NT2/D1 (cell line): ENCODE results near the gene EIF2AK2.

Experiments
- DNase-seq: peaks from one replicate; pipeline ENCODE4 v3.0.0-alpha.2; 2011; ENCODE audit warnings: low read depth, low spot score
- H3K27me3 ChIP-seq: 2 replicates; pipeline ENCODE4 v1.6.0; 2011; ENCODE audit warnings: mild to moderate bottlenecking; ENCODE audit not compliant: insufficient read length, insufficient read depth
- H3K36me3 ChIP-seq: 2 replicates; pipeline ENCODE4 v1.6.1; 2011; ENCODE audit warnings: mild to moderate bottlenecking, low read length, mixed read lengths; ENCODE audit not compliant: insufficient read depth, insufficient read length
- H3K4me1 ChIP-seq: 2 replicates; pipeline ENCODE4 v1.5.1; 2011; ENCODE audit not compliant: insufficient read depth, insufficient read length
- H3K4me3 ChIP-seq: 2 replicates; pipeline ENCODE4 v1.5.1; 2011; ENCODE audit warnings: low read depth; ENCODE audit not compliant: insufficient read length
- H3K9ac ChIP-seq: 2 replicates; pipeline ENCODE4 v1.6.0; 2011; ENCODE audit warnings: low read depth; ENCODE audit not compliant: insufficient read length
- H3K9me3 ChIP-seq: 2 replicates; pipeline ENCODE4 v1.5.1; 2011; ENCODE audit warnings: mild to moderate bottlenecking, low read length; ENCODE audit not compliant: insufficient read depth
- SUZ12 ChIP-seq: IDR thresholded peaks from 2 replicates; pipeline ENCODE4 v1.6.1; 2011; ENCODE audit not compliant: insufficient read length, insufficient read depth; ENCODE audit errors: extremely low read depth
- YY1 ChIP-seq: IDR thresholded peaks from 2 replicates; pipeline ENCODE4 v1.6.1; 2011; ENCODE audit not compliant: insufficient read length, insufficient read depth
- ZNF274 ChIP-seq: IDR thresholded peaks from 2 replicates; pipeline ENCODE4 v1.6.1; 2011; ENCODE audit warnings: mild to moderate bottlenecking, low read depth, low read length

EIF2AK2 gene

DNA sequence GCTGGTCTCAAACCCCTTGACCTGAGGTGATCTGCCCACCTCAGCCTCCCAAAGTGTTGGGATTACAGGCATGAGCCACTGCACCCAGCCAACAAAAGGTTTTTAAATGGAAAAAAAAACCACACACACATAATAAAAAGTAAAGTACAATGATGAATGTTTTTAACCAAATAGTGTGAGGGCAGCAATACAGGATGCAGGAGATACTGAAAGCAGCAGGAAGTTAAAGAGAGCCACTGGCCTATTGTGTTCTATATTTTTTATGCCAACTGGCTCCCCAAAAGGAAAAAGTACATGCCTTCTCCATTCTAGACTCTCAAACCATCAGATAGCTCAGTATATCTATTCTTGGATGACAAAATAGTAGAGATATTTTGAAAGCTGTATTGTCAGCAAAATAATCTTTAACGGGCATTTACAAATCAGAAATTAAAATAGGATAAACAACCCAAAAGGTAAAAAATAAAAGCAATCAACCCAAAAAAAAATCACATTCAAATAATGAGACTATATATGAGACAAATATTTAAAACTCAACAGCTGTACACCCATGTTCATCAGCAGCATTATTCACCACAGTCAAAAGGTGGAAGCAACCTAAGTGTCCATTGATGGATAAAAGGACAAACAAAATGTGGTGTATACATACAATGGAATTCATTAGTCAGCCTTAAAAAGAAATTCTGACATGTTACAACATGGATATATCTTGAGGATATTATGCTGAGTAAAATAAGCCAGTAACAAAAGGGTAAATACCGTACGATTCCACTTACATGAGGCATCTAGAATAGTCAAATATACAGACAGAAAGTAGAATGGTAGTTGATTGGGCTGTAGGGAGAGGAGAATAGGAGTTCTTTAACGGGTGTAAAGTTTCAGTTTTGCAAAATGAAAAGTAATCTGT lies 46.2 kb downstream of the EIF2AK2 start:
- peaks cover 16% of the 10 kb centered on the region for H3K36me3 ChIP-seq
- no peaks in the 10 kb centered on the region for H3K4me1 ChIP-seq
- H3K4me3 ChIP-seq = no peak overlapping the region
- H3K9ac ChIP-seq = no peak overlapping the region
- H3K27me3 ChIP-seq = no peaks in the 10 kb centered on the region
- DNase-seq = no peak
- H3K9me3 ChIP-seq = no peaks in the 10 kb centered on the region
- TF ChIP-seq SUZ12 = no peak
- TF ChIP-seq ZNF274 = no peak
- no peak for TF ChIP-seq YY1

DNA sequence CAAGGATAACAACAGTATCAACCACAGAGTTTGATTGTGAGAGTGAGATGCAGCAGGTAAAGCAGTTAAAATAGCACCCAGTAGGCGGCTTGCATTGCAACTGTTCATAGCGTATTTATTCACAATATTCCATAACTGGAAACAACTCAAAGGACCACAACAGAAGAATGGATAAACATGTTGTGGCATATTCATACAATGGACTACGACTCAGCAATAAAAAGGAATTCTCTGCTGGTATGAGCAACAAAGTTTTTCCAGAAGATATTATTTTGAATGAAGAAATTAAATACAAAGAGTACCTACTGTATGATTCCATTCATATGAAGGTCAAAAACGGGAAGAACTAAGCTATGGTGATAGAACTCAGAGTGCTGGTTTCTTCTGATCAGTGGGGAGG lies 47.3 kb downstream of the EIF2AK2 start:
- Histone ChIP-seq H3K27me3 (no peaks in the 10 kb centered on the region), H3K9ac (no peak overlapping the region), H3K9me3 (no peaks in the 10 kb centered on the region), H3K36me3 (peaks cover 16% of the 10 kb centered on the region), H3K4me3 (no peak overlapping the region), H3K4me1 (no peaks in the 10 kb centered on the region)
- TF ChIP-seq ZNF274 (no peak), YY1 (no peak), SUZ12 (no peak)
- no peak for DNase-seq

DNA sequence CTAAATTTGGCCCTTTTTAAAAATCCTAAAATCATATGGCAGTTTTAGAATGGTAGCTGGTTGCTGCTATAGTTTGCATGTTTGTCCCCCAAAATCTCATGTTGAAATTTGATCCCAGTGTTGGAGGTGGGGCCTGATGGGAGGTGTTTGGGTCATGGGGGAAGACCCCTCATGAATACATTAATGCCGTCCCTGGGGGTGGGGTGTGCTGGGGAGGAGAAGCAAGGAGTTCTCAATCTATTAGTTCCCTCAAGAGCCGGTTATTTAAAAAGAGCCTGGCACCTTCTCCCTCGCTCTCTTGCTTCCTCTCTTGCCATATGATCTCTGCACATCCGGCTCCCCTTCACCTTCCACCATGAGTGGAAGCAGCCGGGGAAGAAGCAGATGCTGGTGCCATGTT lies 51.6 kb downstream of the EIF2AK2 start:
- no peak overlapping the region for H3K9ac ChIP-seq
- no peak overlapping the region for H3K4me3 ChIP-seq
- peak; percentile 8 for DNase-seq
- no peaks in the 10 kb centered on the region for H3K4me1 ChIP-seq
- no peaks in the 10 kb centered on the region for H3K27me3 ChIP-seq
- no peaks in the 10 kb centered on the region for H3K9me3 ChIP-seq
- H3K36me3 ChIP-seq = peaks cover 20% of the 10 kb centered on the region
- TF ChIP-seq SUZ12 (no peak), YY1 (no peak), ZNF274 (no peak)

DNA sequence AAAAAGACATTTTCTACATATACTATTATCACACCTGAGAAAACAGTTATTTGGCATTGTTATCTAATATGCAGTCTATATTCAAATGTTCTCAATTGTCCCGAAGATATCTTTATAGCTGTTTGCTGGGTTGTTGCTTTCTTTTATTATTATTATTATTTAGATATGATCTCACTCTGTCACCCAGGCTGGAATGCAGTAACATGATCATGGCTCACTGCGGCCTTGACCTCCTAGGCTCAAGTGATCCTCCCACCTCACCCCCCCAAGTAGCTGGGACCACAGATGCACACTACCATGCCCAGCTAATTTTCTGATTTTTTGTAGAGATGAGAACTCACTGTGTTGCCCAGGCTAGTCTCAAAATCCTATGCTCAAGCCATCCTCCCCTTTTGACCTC lies 52.6 kb downstream of the EIF2AK2 start:
- H3K4me1 ChIP-seq = no peaks in the 10 kb centered on the region
- peaks cover 23% of the 10 kb centered on the region for H3K36me3 ChIP-seq
- TF ChIP-seq ZNF274 = no peak
- TF ChIP-seq YY1 = no peak
- TF ChIP-seq SUZ12 = no peak
- H3K9ac ChIP-seq = no peak overlapping the region
- no peaks in the 10 kb centered on the region for H3K9me3 ChIP-seq
- H3K27me3 ChIP-seq = no peaks in the 10 kb centered on the region
- no peak overlapping the region for H3K4me3 ChIP-seq
- DNase-seq = no peak

DNA sequence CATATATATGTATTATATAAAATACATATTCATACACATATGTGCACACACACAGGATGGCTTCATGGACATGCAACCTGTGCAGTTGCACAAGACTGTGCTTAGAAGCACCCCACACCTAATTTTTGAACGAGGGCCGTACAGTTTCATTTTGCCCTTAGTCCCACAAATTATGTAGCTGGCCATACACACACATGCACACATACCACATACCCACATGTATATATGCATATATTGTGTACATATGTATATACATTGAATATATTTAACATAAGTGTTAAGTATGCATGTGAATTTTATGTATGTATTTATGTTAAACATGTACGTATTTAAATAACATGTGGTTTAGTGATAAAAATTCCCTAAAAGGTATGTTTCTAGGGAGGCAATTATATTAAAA lies 54.2 kb downstream of the EIF2AK2 start:
- no peaks in the 10 kb centered on the region for H3K27me3 ChIP-seq
- peaks cover 21% of the 10 kb centered on the region for H3K36me3 ChIP-seq
- H3K4me1 ChIP-seq = no peaks in the 10 kb centered on the region
- TF ChIP-seq SUZ12 = no peak
- no peak for TF ChIP-seq ZNF274
- TF ChIP-seq YY1 = no peak
- no peak overlapping the region for H3K4me3 ChIP-seq
- DNase-seq = no peak
- no peak overlapping the region for H3K9ac ChIP-seq
- no peaks in the 10 kb centered on the region for H3K9me3 ChIP-seq

DNA sequence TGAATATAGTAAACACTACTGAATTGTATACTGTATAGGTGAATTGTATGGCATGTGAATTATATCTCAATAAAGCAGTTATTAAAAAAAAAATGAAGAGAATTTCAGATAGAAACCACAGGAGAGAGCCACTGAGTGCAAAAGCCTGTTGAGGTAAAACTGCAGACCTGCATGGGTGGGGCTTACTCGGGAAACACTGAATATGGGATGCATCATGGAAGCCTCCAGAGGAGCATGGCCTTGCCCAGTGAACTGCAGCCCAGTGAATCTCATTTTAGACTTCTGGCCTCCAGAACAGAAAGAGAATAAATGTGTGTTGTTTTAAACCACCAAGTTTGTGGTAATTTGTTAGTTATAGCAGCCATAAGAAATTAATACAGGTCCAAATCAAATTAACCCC lies 56.7 kb downstream of the EIF2AK2 start:
- no peaks in the 10 kb centered on the region for H3K27me3 ChIP-seq
- H3K4me3 ChIP-seq = no peak overlapping the region
- H3K9ac ChIP-seq = no peak overlapping the region
- H3K36me3 ChIP-seq = peaks cover 18% of the 10 kb centered on the region
- H3K9me3 ChIP-seq = no peaks in the 10 kb centered on the region
- no peak for DNase-seq
- no peak for TF ChIP-seq YY1
- TF ChIP-seq SUZ12 = no peak
- TF ChIP-seq ZNF274 = no peak
- H3K4me1 ChIP-seq = no peaks in the 10 kb centered on the region

DNA sequence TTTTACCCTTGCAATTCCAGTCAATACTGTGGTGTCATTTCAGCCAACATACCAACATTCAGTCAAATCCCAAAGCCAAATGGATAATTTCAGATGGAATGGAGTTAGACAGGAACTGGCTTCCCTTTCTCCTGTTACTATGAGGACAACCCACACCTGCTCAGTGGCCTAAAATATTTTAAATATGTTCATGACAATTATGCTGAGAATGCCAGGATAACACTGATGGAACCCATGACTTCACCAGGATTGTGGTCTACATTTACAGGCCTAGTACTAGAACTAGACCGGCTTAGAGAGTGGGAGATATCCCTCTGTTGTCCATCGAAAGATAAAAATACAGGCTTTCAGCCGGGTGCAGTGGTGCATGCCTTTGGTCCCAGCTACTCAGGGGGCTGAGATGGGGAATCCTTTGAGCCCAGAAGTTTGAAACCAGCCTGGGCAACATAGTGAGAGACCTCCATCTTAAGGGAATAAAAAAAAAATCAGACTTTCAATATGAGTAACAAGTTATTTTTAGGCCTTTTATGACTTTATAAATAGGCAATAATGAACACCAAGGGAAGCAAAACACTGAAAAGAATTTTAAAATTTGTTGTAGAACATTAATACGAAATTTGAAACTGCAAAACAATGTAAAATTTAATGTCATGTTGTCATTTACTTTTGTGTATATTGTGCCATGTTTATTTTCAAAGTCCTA lies 58.2 kb downstream of the EIF2AK2 start:
- no peak for DNase-seq
- no peak for TF ChIP-seq YY1
- TF ChIP-seq SUZ12 = no peak
- TF ChIP-seq ZNF274 = no peak
- no peaks in the 10 kb centered on the region for H3K9me3 ChIP-seq
- H3K36me3 ChIP-seq = peaks cover 29% of the 10 kb centered on the region
- no peaks in the 10 kb centered on the region for H3K4me1 ChIP-seq
- H3K27me3 ChIP-seq = no peaks in the 10 kb centered on the region
- no peak overlapping the region for H3K9ac ChIP-seq
- H3K4me3 ChIP-seq = no peak overlapping the region
